Karpas-422 (cell line): Measurements from ENCODE around the gene FFAR2. TPM values are rescaled to one million over a fixed set of nuclear protein-coding genes. Genes with fewer than 3 reads are reported as not detected.

Experiments
- DNase-seq: peaks from one replicate; pipeline ENCODE4 v3.0.0-alpha.2; 2015
- H2AFZ ChIP-seq: fragments of 200-600 bp; sonication (generic); 2 replicates; pipeline ENCODE4 v1.6.1; 2014; ENCODE audit warnings: antibody characterized with exemption, low read length, mixed read lengths
- H3K27ac ChIP-seq: fragments of 200-600 bp; sonication (generic); 2 replicates; pipeline ENCODE4 v1.5.1; 2014; ENCODE audit warnings: mild to moderate bottlenecking, low read length, moderate library complexity
- H3K27me3 ChIP-seq: fragments of 200-600 bp; sonication (generic); 2 replicates; pipeline ENCODE4 v1.6.1; 2014; ENCODE audit warnings: low read length, mixed read lengths
- H3K36me3 ChIP-seq: fragments of 200-600 bp; sonication (generic); 2 replicates; pipeline ENCODE4 v1.6.1; 2014; ENCODE audit warnings: low read length, mixed read lengths; ENCODE audit not compliant: insufficient read depth
- H3K4me1 ChIP-seq: fragments of 200-600 bp; sonication (generic); 2 replicates; pipeline ENCODE4 v1.6.1; 2014; ENCODE audit warnings: mild to moderate bottlenecking, low read length, mixed read lengths
- H3K4me2 ChIP-seq: fragments of 200-600 bp; sonication (generic); 2 replicates; pipeline ENCODE4 v1.6.1; 2014; ENCODE audit warnings: low read length, low read depth, mild to moderate bottlenecking; ENCODE audit not compliant: poor library complexity, severe bottlenecking
- H3K4me3 ChIP-seq: fragments of 200-600 bp; sonication (generic); 2 replicates; pipeline ENCODE4 v1.5.1; 2014; ENCODE audit warnings: mild to moderate bottlenecking, antibody characterized with exemption, low read length, mixed read lengths
- H3K79me2 ChIP-seq: fragments of 200-600 bp; sonication (generic); 2 replicates; pipeline ENCODE4 v1.6.1; 2014; ENCODE audit warnings: mild to moderate bottlenecking, low read length, mixed read lengths
- H3K9ac ChIP-seq: fragments of 200-600 bp; sonication (generic); 2 replicates; pipeline ENCODE4 v1.6.0; 2014; ENCODE audit warnings: low read length
- H3K9me2 ChIP-seq: fragments of 200-600 bp; sonication (generic), shearing (Covaris generic); replicated peaks from 2 replicates; pipeline ENCODE4 v1.6.0; 2014; ENCODE audit warnings: mild to moderate bottlenecking, low read length, moderate library complexity; ENCODE audit not compliant: insufficient read depth
- H3K9me3 ChIP-seq: fragments of 300-700, 200-600 bp; sonication (generic); 2 replicates; pipeline ENCODE4 v1.6.1; 2014; ENCODE audit warnings: low read length, mixed read lengths
- H4K20me1 ChIP-seq: fragments of 200-600 bp; sonication (generic); 2 replicates; pipeline ENCODE4 v1.6.1; 2014; ENCODE audit warnings: mild to moderate bottlenecking, antibody characterized with exemption, low read length, low read depth; ENCODE audit not compliant: insufficient read depth
- total RNA-seq: library from RNA; depleted of rRNA; stranded (reverse); fragments of >200 nt; shearing (Covaris generic); gene quantifications from 2 replicates; pipeline ENCODE4 v1.2.3, GENCODE V29; 2014; ENCODE audit warnings: low replicate concordance

Gene FFAR2
- total RNA-seq, 1 experiment from 2014 or later: not detected

DNA sequence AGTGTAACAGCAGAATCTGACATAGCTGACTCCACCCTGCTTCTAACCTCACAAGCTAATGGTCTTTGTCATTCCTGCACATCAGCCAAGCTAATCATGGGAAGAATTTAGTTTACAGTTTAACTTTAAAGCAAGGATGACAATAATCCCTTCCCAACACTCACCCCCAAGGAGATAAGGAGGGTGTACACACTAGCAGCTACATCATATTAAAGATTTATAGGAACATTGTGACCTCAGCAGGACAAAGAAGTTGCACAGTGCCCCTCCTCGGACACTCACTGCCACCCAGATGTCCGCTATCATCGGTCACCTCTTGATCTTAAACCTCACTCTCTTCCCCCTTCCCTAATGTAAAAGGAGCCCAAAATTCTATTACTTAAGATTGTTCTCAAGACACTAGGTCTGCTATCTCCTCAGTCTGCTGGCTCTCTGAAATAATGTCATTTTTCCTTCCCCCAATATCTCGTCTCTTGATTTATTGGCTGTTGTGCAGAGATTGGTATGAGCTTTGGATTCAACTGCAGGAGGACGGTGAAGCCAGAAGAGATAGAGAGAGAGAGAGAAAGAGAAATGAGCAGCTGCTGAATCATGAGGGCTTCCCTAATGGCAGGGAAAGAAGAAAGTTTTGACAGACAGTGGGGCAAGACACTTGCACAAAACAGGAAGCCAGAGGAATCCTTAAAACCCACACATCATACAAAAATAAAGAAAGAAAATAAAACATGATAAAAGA lies 17.5 kb upstream of the FFAR2 start:
- Histone ChIP-seq H3K36me3 (no peaks in the 10 kb centered on the region), H3K4me2 (no peak overlapping the region)
- DNase-seq: no peak

DNA sequence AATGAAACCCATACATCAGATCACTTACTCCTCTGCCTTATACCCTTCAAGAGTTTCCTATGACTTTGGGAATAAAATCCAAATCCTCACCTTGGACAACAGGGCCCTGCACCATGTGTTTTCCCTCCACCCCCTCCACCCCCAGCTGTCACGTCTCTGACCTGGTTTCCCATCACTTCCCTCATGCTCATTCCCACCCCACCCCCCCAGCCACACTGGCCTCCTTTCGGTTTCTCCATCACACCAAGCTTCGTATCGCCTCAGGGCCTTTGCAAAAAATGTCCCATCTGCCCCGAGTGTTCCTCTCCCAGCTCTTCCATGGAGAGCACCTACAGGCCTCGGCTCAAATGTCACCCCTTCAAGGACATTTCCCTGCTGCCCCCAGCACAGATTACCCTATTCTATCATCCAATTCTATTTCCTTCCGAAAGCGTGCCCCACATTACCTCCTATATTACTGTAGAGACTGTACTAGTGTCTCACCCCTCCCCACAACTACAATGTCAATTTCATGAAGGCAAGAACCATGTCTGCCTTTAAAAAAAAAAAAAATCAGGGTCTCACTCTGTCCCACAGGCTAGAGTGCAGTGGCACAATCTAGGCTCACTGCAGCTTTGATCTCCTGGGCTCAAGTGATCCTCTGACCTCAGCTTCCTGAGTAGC lies 16.8 kb upstream of the FFAR2 start:
- Histone ChIP-seq H3K4me3 (no peak overlapping the region), H4K20me1 (no peaks in the 10 kb centered on the region), H3K4me2 (no peak overlapping the region), H3K9me2 (no peaks in the 10 kb centered on the region), H3K27me3 (no peaks in the 10 kb centered on the region), H3K9me3 (no peaks in the 10 kb centered on the region), H3K9ac (no peak overlapping the region), H3K36me3 (no peaks in the 10 kb centered on the region), H3K4me1 (peaks cover 2% of the 10 kb centered on the region), H3K79me2 (no peaks in the 10 kb centered on the region), H3K27ac (no peak overlapping the region), H2AFZ (no peak overlapping the region)
- DNase-seq: no peak

More for the DNA sequence above, 17.5 kb upstream of the FFAR2 start:
- no peaks in the 10 kb centered on the region for H3K4me1 ChIP-seq
- no peaks in the 10 kb centered on the region for H3K9me2 ChIP-seq
- no peaks in the 10 kb centered on the region for H3K79me2 ChIP-seq
- H3K27me3 ChIP-seq: no peaks in the 10 kb centered on the region
- no peak overlapping the region for H2AFZ ChIP-seq
- no peaks in the 10 kb centered on the region for H3K9me3 ChIP-seq
- no peak overlapping the region for H3K27ac ChIP-seq
- H4K20me1 ChIP-seq: no peaks in the 10 kb centered on the region
- no peak overlapping the region for H3K4me3 ChIP-seq
- no peak overlapping the region for H3K9ac ChIP-seq

DNA sequence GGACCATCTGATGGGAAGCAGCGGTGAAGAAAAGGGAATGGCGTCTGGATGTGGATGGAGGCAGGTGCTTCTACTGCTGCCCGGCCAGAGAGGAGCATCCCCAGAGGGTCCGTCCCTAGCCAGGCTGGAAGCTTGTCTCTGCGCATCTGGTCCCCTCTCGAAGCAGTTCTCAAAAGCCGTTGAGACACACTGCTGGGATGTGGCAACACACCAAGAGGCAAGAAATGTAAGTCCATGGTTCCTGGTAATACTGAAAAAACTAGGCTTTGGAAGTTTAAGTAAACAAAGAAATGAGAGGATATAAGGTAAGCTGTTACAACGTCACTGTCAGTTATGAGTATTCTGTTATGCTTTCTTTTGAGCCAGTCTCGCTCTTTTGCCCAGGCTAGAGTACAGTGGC lies 15.1 kb upstream of the FFAR2 start:
- H3K4me3 ChIP-seq: no peak overlapping the region
- no peak for DNase-seq
- H3K9me3 ChIP-seq: no peaks in the 10 kb centered on the region
- H4K20me1 ChIP-seq: no peaks in the 10 kb centered on the region
- H3K4me2 ChIP-seq: no peak overlapping the region
- H3K79me2 ChIP-seq: no peaks in the 10 kb centered on the region
- no peak overlapping the region for H3K9ac ChIP-seq
- H2AFZ ChIP-seq: no peak overlapping the region
- no peaks in the 10 kb centered on the region for H3K27me3 ChIP-seq
- no peaks in the 10 kb centered on the region for H3K9me2 ChIP-seq
- H3K4me1 ChIP-seq: peaks cover 11% of the 10 kb centered on the region
- H3K36me3 ChIP-seq: no peaks in the 10 kb centered on the region
- H3K27ac ChIP-seq: no peak overlapping the region

DNA sequence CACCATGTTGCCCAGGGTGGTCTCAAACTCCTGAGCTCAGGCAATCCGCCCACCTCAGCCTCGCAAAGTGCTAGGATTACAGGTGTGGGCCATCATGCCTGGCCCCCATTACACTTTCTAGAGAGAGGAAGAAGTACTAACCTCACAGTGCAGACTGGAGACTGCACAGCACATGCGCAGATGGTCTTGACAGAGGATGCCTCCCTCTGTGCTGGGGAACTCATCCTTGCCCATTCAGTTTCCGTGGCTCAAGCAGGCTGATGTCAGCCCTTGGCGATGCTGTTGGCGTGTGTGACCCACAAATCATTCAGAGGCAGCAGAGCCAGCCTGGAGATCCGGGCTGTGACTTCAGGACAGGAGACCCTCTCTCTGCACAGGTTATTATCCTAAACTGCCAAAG lies 14.6 kb upstream of the FFAR2 start:
- H3K27ac ChIP-seq: no peak overlapping the region
- no peaks in the 10 kb centered on the region for H3K79me2 ChIP-seq
- H3K4me1 ChIP-seq: peaks cover 16% of the 10 kb centered on the region
- no peaks in the 10 kb centered on the region for H3K9me2 ChIP-seq
- H3K9ac ChIP-seq: no peak overlapping the region
- no peak overlapping the region for H3K4me2 ChIP-seq
- H2AFZ ChIP-seq: no peak overlapping the region
- no peak overlapping the region for H3K4me3 ChIP-seq
- no peaks in the 10 kb centered on the region for H4K20me1 ChIP-seq
- DNase-seq: no peak
- H3K9me3 ChIP-seq: no peaks in the 10 kb centered on the region
- no peaks in the 10 kb centered on the region for H3K36me3 ChIP-seq
- H3K27me3 ChIP-seq: no peaks in the 10 kb centered on the region

DNA sequence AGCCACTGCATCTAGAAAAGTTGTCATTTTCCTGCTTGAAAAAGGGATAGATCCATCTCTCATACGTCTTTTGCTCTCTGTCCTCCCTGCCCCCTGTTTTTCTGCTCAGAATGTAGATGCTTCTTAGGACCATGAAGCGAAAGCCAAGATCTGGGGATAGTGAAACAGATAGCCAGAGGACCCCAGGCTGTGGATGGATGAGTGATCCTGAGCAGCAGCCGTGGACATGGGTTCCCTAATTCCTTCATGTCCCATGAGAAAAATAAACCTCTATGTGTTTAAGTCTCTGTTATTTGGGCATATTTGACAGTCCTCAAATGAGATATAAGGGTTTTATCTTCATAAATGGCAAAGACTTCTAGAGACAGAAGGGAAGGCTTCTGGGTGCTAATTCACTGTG lies 12.2 kb upstream of the FFAR2 start:
- Histone ChIP-seq H3K27ac (no peak overlapping the region), H3K4me3 (no peak overlapping the region), H2AFZ (no peak overlapping the region), H3K4me1 (peaks cover 32% of the 10 kb centered on the region), H3K9me2 (no peaks in the 10 kb centered on the region), H3K36me3 (no peaks in the 10 kb centered on the region), H4K20me1 (no peaks in the 10 kb centered on the region), H3K9ac (no peak overlapping the region), H3K4me2 (no peak overlapping the region), H3K9me3 (no peaks in the 10 kb centered on the region), H3K79me2 (no peaks in the 10 kb centered on the region), H3K27me3 (no peaks in the 10 kb centered on the region)
- no peak for DNase-seq

DNA sequence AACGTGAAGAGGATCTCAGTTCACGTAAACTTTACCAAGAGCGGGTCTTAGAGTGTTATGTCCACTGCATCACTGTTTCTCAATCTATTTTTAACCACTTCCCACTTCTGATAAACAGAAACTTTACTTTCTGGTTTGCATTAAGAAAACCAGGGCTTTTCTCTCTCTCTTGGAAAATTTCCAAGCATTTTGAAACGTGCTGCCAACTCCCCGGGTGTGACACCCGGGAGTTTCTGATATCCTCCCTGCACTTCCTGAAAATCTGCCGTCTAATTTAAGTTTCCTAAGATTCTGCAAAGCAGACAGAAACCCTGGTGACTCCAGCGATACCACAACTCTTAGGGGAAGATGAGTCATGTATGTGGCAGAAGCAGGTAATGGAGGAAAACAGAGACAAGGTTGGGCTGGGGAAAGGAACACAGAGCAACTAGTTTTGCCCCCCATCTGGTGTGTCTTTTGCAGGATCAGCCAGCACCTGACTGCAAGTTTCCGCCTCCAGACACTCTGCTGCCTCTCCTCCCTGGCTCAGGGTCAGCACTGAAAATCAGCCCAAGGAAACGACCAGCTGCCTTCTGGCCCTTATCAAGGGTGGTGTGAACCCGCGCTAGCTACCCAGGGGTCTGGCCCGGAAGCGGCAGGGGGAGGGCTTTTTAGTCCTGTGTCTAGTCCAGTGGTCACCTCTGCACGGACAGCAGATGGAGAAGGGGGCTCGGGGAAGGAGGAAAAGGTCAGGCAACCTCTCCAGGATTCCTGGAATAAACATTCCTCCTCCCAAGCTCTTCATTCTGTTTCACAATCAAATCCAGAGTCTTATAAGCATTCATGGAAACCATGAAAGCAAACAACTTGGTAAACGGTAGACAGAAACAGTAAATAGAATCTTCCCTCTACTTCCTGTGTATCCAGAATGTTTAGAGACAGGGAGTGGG lies 11.3 kb upstream of the FFAR2 start:
- H3K4me2 ChIP-seq: peak overlapping the region; percentile 25
- peaks cover 37% of the 10 kb centered on the region for H3K4me1 ChIP-seq
- DNase-seq: peak; percentile 51
- no peaks in the 10 kb centered on the region for H4K20me1 ChIP-seq
- no peaks in the 10 kb centered on the region; the same call in 1 of the 2 replicates for H3K27me3 ChIP-seq
- no peaks in the 10 kb centered on the region for H3K79me2 ChIP-seq
- no peak overlapping the region for H3K4me3 ChIP-seq
- H2AFZ ChIP-seq: no peak overlapping the region
- H3K9ac ChIP-seq: no peak overlapping the region
- H3K9me2 ChIP-seq: no peaks in the 10 kb centered on the region
- no peaks in the 10 kb centered on the region for H3K9me3 ChIP-seq
- no peaks in the 10 kb centered on the region for H3K36me3 ChIP-seq
- no peak overlapping the region for H3K27ac ChIP-seq

DNA sequence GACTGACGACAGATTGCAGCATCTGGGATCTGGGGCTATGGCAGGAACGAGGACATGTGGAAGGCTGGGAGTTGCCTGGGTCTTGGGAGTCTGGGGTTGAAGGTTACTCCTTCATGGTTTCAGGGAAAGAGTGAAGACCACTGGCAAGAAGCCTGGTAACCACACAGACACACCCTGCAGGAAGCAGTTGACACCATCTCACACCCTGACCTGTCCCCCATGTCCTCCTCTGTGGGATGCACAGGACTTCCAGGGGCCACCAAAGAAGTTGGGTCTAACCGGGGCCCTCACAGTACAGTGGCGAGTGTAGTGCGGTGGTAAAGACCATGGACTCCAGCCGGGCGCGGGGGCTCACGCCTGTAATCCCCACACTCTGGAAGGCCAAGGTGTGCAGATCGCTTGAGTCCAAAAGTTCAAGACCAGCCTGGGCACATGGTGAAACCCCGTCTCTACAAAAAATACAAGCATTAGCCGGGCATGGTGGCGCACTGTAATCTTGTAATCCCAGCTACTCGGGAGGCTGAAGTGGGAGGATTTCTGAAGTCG lies 10.6 kb upstream of the FFAR2 start:
- H3K27ac ChIP-seq: no peak overlapping the region
- H3K4me3 ChIP-seq: no peak overlapping the region
- no peak overlapping the region for H3K9ac ChIP-seq
- H3K4me2 ChIP-seq: no peak overlapping the region
- H3K9me3 ChIP-seq: no peaks in the 10 kb centered on the region
- peaks cover 45% of the 10 kb centered on the region for H3K4me1 ChIP-seq
- no peaks in the 10 kb centered on the region for H4K20me1 ChIP-seq
- H3K27me3 ChIP-seq: no peaks in the 10 kb centered on the region; the same call in 1 of the 2 replicates
- H2AFZ ChIP-seq: no peak overlapping the region
- no peaks in the 10 kb centered on the region for H3K79me2 ChIP-seq
- H3K9me2 ChIP-seq: no peaks in the 10 kb centered on the region
- H3K36me3 ChIP-seq: no peaks in the 10 kb centered on the region
- DNase-seq: no peak

DNA sequence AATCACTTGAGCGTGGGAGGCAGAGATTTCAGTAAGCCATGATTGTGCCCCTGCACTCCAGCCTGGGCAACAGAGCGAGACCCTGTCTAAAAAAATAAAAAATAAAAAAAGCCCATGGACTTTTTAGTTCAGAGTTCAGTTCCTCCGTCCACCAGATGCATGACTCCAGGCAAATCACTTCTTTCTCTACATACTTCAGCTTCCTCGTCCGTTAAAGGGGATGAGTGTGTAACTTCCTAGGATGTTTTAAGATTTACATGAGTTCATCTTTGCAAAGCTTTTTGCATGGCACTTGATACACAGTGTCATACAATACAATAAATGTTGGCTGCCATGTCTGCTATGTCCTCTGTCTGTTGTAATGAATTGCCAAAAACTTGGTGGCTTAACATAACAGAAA lies 10.0 kb upstream of the FFAR2 start:
- no peaks in the 10 kb centered on the region for H3K36me3 ChIP-seq
- H3K4me2 ChIP-seq: no peak overlapping the region
- no peak overlapping the region for H3K4me3 ChIP-seq
- no peaks in the 10 kb centered on the region for H3K79me2 ChIP-seq
- no peaks in the 10 kb centered on the region for H4K20me1 ChIP-seq
- DNase-seq: no peak
- no peak overlapping the region for H3K9ac ChIP-seq
- no peaks in the 10 kb centered on the region for H3K9me3 ChIP-seq
- H2AFZ ChIP-seq: no peak overlapping the region
- no peak overlapping the region for H3K27ac ChIP-seq
- H3K27me3 ChIP-seq: no peaks in the 10 kb centered on the region; the same call in 1 of the 2 replicates
- peaks cover 50% of the 10 kb centered on the region for H3K4me1 ChIP-seq
- H3K9me2 ChIP-seq: no peaks in the 10 kb centered on the region
